ENCODE data around the gene ANKRD36C.
"Not testable (repeated sequence)": the region's sequence is repeated elsewhere in the genome, so short reads cannot be mapped to it uniquely, and the experiment has no call there.

GRCh38 chr2:96012086-96012791, 20.6 kb upstream of the ANKRD36C start:
- TF ChIP-seq MXI1 (IDR thresholded peaks at IDR 0.05; ENCODE audit: borderline replicate concordance, low read depth, low read length); CHD1 (IDR thresholded peaks at IDR 0.05; ENCODE audit: low read depth, low read length); MAZ (IDR thresholded peaks at IDR 0.05; ENCODE audit: borderline replicate concordance, low read depth, low read length); USF2 (IDR thresholded peaks at IDR 0.05; ENCODE audit: low read depth, low read length); POLR2A (IDR thresholded peaks at IDR 0.05; ENCODE audit: low read depth, low read length); RCOR1 (IDR thresholded peaks at IDR 0.05; ENCODE audit: insufficient replicate concordance, low read length); BHLHE40 (IDR thresholded peaks at IDR 0.05; ENCODE audit: low read depth, low read length); FOS (IDR thresholded peaks at IDR 0.05; ENCODE audit: low read depth, low read length); RAD21 (IDR thresholded peaks at IDR 0.05; ENCODE audit: low read length); MAFK (IDR thresholded peaks at IDR 0.05; ENCODE audit: low read depth, low read length): not testable (repeated sequence)
- TF ChIP-seq, protein P1, sequence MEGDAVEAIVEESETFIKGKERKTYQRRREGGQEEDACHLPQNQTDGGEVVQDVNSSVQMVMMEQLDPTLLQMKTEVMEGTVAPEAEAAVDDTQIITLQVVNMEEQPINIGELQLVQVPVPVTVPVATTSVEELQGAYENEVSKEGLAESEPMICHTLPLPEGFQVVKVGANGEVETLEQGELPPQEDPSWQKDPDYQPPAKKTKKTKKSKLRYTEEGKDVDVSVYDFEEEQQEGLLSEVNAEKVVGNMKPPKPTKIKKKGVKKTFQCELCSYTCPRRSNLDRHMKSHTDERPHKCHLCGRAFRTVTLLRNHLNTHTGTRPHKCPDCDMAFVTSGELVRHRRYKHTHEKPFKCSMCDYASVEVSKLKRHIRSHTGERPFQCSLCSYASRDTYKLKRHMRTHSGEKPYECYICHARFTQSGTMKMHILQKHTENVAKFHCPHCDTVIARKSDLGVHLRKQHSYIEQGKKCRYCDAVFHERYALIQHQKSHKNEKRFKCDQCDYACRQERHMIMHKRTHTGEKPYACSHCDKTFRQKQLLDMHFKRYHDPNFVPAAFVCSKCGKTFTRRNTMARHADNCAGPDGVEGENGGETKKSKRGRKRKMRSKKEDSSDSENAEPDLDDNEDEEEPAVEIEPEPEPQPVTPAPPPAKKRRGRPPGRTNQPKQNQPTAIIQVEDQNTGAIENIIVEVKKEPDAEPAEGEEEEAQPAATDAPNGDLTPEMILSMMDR (conservative IDR thresholded peaks at IDR 0.05; ENCODE audit: low read depth, low read length), result not testable (repeated sequence)
